Left forelimb (tissue), 1 donor: Measurements from ENCODE around the gene KPNA2.
"Not testable (repeated sequence)": the region's sequence is repeated elsewhere in the genome, so short reads cannot be mapped to it uniquely, and the experiment has no call there.

Experiments
- DNase-seq: peaks from one replicate; pipeline ENCODE4 v3.0.0-alpha.2; 2018; ENCODE audit warnings: low spot score

KPNA2 gene

GRCh38 chr17:68035523-68036303 is at the start of gene KPNA2:
KPNA2 (plus strand) TSS chr17:68035735; CDS start chr17:68037133, 1,398 bp downstream.
- peak; percentile 95 for DNase-seq

GRCh38 chr17:67990909-67991308 is 44.6 kb upstream of the KPNA2 start:
- no peak for DNase-seq

- no peak for DNase-seq
Observed at GRCh38 chr17:67992548-67993152, 42.9 kb upstream of the KPNA2 start.

- peak; percentile 91 for DNase-seq
Observed at GRCh38 chr17:67993153-67993997, 42.2 kb upstream of the KPNA2 start.

GRCh38 chr17:67993998-67994361 is 41.6 kb upstream of the KPNA2 start:
- DNase-seq = no peak

- DNase-seq = no peak
Observed at GRCh38 chr17:67994817-67995569, 40.5 kb upstream of the KPNA2 start.

- DNase-seq = peak; percentile 74
Observed at GRCh38 chr17:67995570-67996263, 39.8 kb upstream of the KPNA2 start.

GRCh38 chr17:67996301-67997171 is 39.0 kb upstream of the KPNA2 start, which contains the start of gene C17orf58:
C17orf58 (minus strand) TSS chr17:67996469; CDS start chr17:67996198, 271 bp downstream.
- DNase-seq = not testable (repeated sequence)

- no peak for DNase-seq
Observed at GRCh38 chr17:67998466-67998865, 37.1 kb upstream of the KPNA2 start.

GRCh38 chr17:67999291-67999911 is 36.1 kb upstream of the KPNA2 start:
- no peak for DNase-seq

- no peak for DNase-seq
Observed at GRCh38 chr17:68004201-68004600, 31.3 kb upstream of the KPNA2 start.

GRCh38 chr17:68006797-68007196 is 28.7 kb upstream of the KPNA2 start:
- DNase-seq = no peak

- DNase-seq = no peak
Observed at GRCh38 chr17:68011199-68011665, 24.3 kb upstream of the KPNA2 start.

GRCh38 chr17:68013385-68013784 is 22.1 kb upstream of the KPNA2 start:
- no peak for DNase-seq

- no peak for DNase-seq
Observed at GRCh38 chr17:68015081-68015723, 20.3 kb upstream of the KPNA2 start.

- no peak for DNase-seq
Observed at GRCh38 chr17:68016838-68017237, 18.7 kb upstream of the KPNA2 start.

GRCh38 chr17:68018493-68018892 is 17.0 kb upstream of the KPNA2 start:
- not testable (repeated sequence) for DNase-seq

- DNase-seq = no peak
Observed at GRCh38 chr17:68019336-68019674, 16.2 kb upstream of the KPNA2 start.
